Stimulated activated memory B cell treated with anti-CD40 and anti-IgM and Interleukin-4, amounts not matched to agents 10 μg/mL and 1 μg/mL and 100 μg/mL, for 72 hours (primary cell): ENCODE results near the gene ZCCHC7.

Source experiments
- ATAC-seq: fragments of 150-1000 bp; cut with Tn5 transposase; 2 replicates; pipeline ENCODE4 v1.10.0; 2021
- H3K27ac Mint-ChIP-seq: one replicate; pipeline ENCODE4 v1.8.0; 2022; ENCODE audit warnings: mild to moderate bottlenecking, mixed read lengths
- H3K27me3 Mint-ChIP-seq: one replicate; pipeline ENCODE4 v1.8.0; 2022; ENCODE audit warnings: mixed read lengths
- H3K36me3 Mint-ChIP-seq: one replicate; pipeline ENCODE4 v1.8.0; 2022; ENCODE audit warnings: mixed read lengths
- H3K4me1 Mint-ChIP-seq: one replicate; pipeline ENCODE4 v1.8.0; 2022; ENCODE audit warnings: mixed read lengths
- H3K4me3 Mint-ChIP-seq: one replicate; pipeline ENCODE4 v1.8.0; 2022; ENCODE audit warnings: mild to moderate bottlenecking, moderate library complexity, mixed read lengths
- H3K9me3 Mint-ChIP-seq: one replicate; pipeline ENCODE4 v1.8.0; 2022; ENCODE audit warnings: mixed read lengths

ZCCHC7 gene

GRCh38 chr9:37236822-37237221 lies 116.4 kb downstream of the ZCCHC7 start:
- ATAC-seq, result no peak
- peak overlapping the region; percentile 76 for H3K27ac Mint-ChIP-seq

GRCh38 chr9:37238122-37238521 lies 117.7 kb downstream of the ZCCHC7 start:
- no peaks in the 10 kb centered on the region for H3K27me3 Mint-ChIP-seq
- peaks cover 46% of the 10 kb centered on the region for H3K36me3 Mint-ChIP-seq
- H3K4me1 Mint-ChIP-seq, result peaks cover 52% of the 10 kb centered on the region
- H3K27ac Mint-ChIP-seq, result peak overlapping the region; percentile 76
- H3K4me3 Mint-ChIP-seq, result no peak overlapping the region
- H3K9me3 Mint-ChIP-seq, result peaks cover 3% of the 10 kb centered on the region
- no peak for ATAC-seq

More at GRCh38 chr9:37236822-37237221, 116.4 kb downstream of the ZCCHC7 start:
- Mint-ChIP-seq H3K4me1 (peaks cover 54% of the 10 kb centered on the region), H3K36me3 (peaks cover 46% of the 10 kb centered on the region), H3K9me3 (peaks cover 3% of the 10 kb centered on the region), H3K4me3 (no peak overlapping the region), H3K27me3 (no peaks in the 10 kb centered on the region)

- H3K4me3 Mint-ChIP-seq, result no peak overlapping the region
- H3K27me3 Mint-ChIP-seq, result no peaks in the 10 kb centered on the region
- peaks cover 50% of the 10 kb centered on the region for H3K4me1 Mint-ChIP-seq
- H3K27ac Mint-ChIP-seq, result no peak overlapping the region
- no peak for ATAC-seq
- H3K9me3 Mint-ChIP-seq, result no peaks in the 10 kb centered on the region
- H3K36me3 Mint-ChIP-seq, result peaks cover 35% of the 10 kb centered on the region
Observed at GRCh38 chr9:37239224-37239859, 119.0 kb downstream of the ZCCHC7 start.

GRCh38 chr9:37239921-37240320 lies 119.5 kb downstream of the ZCCHC7 start:
- H3K27ac Mint-ChIP-seq, result no peak overlapping the region
- H3K4me1 Mint-ChIP-seq, result peaks cover 50% of the 10 kb centered on the region
- peaks cover 32% of the 10 kb centered on the region for H3K36me3 Mint-ChIP-seq
- H3K9me3 Mint-ChIP-seq, result no peaks in the 10 kb centered on the region
- no peaks in the 10 kb centered on the region for H3K27me3 Mint-ChIP-seq
- no peak overlapping the region for H3K4me3 Mint-ChIP-seq
- no peak for ATAC-seq

GRCh38 chr9:37241340-37241739 lies 121.0 kb downstream of the ZCCHC7 start:
- no peaks in the 10 kb centered on the region for H3K27me3 Mint-ChIP-seq
- no peaks in the 10 kb centered on the region for H3K9me3 Mint-ChIP-seq
- peaks cover 47% of the 10 kb centered on the region for H3K4me1 Mint-ChIP-seq
- ATAC-seq, result no peak
- no peak overlapping the region for H3K4me3 Mint-ChIP-seq
- peaks cover 28% of the 10 kb centered on the region for H3K36me3 Mint-ChIP-seq
- H3K27ac Mint-ChIP-seq, result no peak overlapping the region

- Mint-ChIP-seq H3K27me3 (no peaks in the 10 kb centered on the region), H3K4me3 (no peak overlapping the region), H3K4me1 (peaks cover 42% of the 10 kb centered on the region), H3K27ac (no peak overlapping the region), H3K36me3 (peaks cover 25% of the 10 kb centered on the region), H3K9me3 (no peaks in the 10 kb centered on the region)
- ATAC-seq, result no peak
Observed at GRCh38 chr9:37242089-37242488, 121.7 kb downstream of the ZCCHC7 start.

DNA sequence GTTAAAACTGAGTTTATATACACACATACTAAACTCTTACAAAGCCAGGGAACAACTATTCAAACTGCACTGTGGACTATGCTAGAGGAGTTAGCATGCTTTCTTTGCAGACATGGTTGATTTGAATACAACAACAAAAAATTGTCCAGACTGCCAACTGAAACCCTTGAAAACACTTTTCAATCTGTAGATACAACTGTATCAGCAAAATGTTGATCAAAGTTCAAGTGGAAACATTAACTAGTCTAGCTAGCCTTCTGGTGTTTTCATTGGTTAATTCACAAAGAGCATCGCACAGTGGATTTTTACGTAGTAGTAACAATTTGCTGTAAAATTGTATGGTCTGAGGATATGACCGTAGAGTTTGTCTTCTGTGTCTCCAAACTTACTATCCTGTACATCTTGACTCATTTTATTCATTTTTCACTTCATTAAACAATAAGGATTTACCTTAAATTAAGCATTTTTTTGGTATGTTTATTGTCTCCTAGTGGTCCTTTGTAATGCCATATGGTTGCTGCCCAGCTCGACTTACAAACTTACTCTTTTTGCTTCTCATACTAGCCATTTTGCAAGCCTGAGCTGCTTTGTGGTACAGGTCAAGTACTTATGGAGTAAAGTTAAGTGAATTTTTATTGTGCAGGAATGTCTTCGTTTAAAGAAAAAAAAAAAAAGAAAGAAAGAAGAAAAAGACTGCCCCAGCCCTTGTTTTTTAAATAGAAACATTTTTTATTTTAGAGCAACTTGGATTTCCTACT lies 123.4 kb downstream of the ZCCHC7 start:
- Mint-ChIP-seq H3K9me3 (no peaks in the 10 kb centered on the region), H3K27me3 (no peaks in the 10 kb centered on the region), H3K36me3 (peaks cover 20% of the 10 kb centered on the region), H3K4me3 (no peak overlapping the region), H3K27ac (peak overlapping the region; percentile 64), H3K4me1 (peaks cover 34% of the 10 kb centered on the region)
- no peak for ATAC-seq

DNA sequence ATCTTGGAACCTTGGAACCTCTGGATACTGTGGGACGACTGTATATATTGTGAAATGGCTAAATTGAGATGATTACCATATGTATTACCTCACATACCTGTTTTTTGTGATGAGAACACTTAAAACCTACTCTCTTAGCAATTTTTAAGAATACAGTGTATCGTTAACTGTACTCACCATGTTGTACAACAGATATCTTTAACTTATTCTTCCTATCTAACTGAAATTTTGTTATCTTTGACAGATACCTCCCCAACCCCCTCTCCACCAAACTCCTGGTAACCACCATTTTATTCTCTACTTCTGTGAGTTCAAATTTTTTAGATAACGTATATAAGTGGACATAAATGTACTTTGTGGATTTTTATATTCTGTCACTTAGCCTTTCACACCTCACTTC lies 126.5 kb downstream of the ZCCHC7 start:
- H3K9me3 Mint-ChIP-seq, result no peaks in the 10 kb centered on the region
- H3K4me1 Mint-ChIP-seq, result peaks cover 46% of the 10 kb centered on the region
- no peaks in the 10 kb centered on the region for H3K27me3 Mint-ChIP-seq
- no peak overlapping the region for H3K4me3 Mint-ChIP-seq
- peaks cover 45% of the 10 kb centered on the region for H3K36me3 Mint-ChIP-seq
- peak overlapping the region; percentile 54 for H3K27ac Mint-ChIP-seq
- no peak for ATAC-seq

- H3K4me1 Mint-ChIP-seq, result peaks cover 44% of the 10 kb centered on the region
- no peaks in the 10 kb centered on the region for H3K27me3 Mint-ChIP-seq
- H3K9me3 Mint-ChIP-seq, result no peaks in the 10 kb centered on the region
- peaks cover 58% of the 10 kb centered on the region for H3K36me3 Mint-ChIP-seq
- ATAC-seq, result no peak
- H3K27ac Mint-ChIP-seq, result peak overlapping the region; percentile 43
- no peak overlapping the region for H3K4me3 Mint-ChIP-seq
Observed at GRCh38 chr9:37248651-37249163, 128.3 kb downstream of the ZCCHC7 start.

DNA sequence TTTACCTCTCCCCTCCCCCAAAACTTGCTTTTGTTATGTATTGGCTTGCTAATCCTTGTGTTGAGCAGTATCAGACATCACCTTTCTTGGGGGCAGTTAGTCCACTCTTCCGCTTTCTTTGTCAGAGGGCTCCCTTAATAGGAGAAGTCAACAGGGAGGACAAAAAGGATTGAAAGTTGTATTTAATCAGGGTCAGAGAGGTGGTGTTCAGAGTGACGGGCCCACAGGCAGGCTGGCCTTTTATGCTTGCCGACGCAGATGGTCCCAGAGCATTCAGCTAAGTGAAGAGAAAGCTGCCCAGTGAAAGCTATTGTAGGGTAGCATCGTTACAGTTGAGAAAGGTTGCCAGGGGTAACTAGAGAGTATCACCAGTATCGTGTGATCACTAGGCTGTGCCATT lies 131.1 kb downstream of the ZCCHC7 start:
- Mint-ChIP-seq H3K27me3 (no peaks in the 10 kb centered on the region), H3K27ac (peak overlapping the region; percentile 66)
- peak; percentile 71 for ATAC-seq

GRCh38 chr9:37253377-37253937 lies 133.1 kb downstream of the ZCCHC7 start:
- Mint-ChIP-seq H3K36me3 (peaks cover 56% of the 10 kb centered on the region), H3K4me1 (peaks cover 46% of the 10 kb centered on the region), H3K4me3 (no peak overlapping the region), H3K27me3 (no peaks in the 10 kb centered on the region), H3K9me3 (no peaks in the 10 kb centered on the region), H3K27ac (no peak overlapping the region)
- ATAC-seq, result no peak

More for the DNA sequence above, 131.1 kb downstream of the ZCCHC7 start:
- Mint-ChIP-seq H3K36me3 (peaks cover 59% of the 10 kb centered on the region), H3K4me3 (no peak overlapping the region), H3K9me3 (no peaks in the 10 kb centered on the region), H3K4me1 (peaks cover 47% of the 10 kb centered on the region)

DNA sequence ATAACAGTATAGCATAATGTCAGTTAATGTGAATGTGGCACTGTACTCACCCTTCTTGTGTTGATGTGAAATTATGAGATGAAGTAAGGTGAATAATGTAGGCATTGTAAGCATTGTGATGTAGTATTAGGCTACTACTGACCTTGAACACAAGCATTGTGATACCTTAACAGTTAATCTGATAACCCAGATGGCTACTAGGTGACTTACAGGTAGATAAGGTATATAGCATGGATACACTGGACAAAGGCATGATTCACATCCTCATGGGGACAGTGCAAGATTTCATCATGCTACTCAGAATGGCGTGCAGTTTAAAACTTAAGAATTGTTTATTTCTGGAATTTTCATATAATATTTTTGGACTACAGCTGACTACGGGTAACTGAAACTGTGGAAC lies 134.8 kb downstream of the ZCCHC7 start:
- H3K4me1 Mint-ChIP-seq, result peaks cover 43% of the 10 kb centered on the region
- H3K36me3 Mint-ChIP-seq, result peaks cover 50% of the 10 kb centered on the region
- no peaks in the 10 kb centered on the region for H3K27me3 Mint-ChIP-seq
- H3K27ac Mint-ChIP-seq, result no peak overlapping the region
- no peak overlapping the region for H3K4me3 Mint-ChIP-seq
- H3K9me3 Mint-ChIP-seq, result no peaks in the 10 kb centered on the region
- ATAC-seq, result no peak

DNA sequence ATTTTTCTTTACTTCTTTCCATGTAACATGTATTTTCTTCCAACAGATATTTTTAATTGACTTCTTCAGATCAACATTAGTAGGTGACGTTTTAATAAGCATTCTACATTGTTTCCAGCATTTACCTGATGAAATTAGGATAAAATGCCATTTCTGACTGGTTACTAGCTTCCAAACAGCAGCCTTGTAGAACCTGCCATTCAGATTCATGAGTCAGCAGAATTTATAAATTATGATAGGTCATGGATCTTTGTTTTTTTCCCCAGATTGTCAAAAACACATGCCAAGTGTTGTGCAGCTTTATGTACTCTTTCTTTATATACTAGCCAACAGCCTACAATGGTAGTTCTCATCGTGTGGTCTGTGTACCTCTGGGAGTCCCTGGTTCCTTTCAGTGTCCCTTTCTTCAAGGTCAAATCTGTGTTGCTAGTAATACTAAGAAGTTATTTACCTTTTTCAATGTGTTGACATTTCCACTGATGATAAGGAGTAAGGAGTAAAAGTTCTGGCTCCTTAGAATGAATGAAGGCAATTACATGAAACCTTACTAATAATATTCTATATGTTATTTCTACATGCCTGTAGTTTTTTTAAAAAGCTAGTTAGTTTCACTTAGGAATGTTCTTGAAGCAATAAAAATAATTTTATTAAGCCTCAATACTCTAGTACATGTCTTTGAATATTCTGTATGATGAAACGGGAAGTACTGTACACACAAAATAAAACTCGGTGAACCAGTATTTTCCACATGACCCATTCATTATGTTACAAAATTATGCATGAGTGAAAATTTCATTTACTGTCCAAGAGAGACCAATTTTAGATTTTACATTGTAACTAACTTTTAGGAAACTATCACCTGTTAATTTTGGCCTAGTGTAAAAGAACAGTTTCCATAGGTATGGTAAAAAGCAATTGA lies 135.8 kb downstream of the ZCCHC7 start:
- peaks cover 42% of the 10 kb centered on the region for H3K4me1 Mint-ChIP-seq
- ATAC-seq, result no peak
- H3K27ac Mint-ChIP-seq, result peak overlapping the region; percentile 74
- no peak overlapping the region for H3K4me3 Mint-ChIP-seq
- no peaks in the 10 kb centered on the region for H3K27me3 Mint-ChIP-seq
- H3K9me3 Mint-ChIP-seq, result no peaks in the 10 kb centered on the region
- H3K36me3 Mint-ChIP-seq, result peaks cover 54% of the 10 kb centered on the region

DNA sequence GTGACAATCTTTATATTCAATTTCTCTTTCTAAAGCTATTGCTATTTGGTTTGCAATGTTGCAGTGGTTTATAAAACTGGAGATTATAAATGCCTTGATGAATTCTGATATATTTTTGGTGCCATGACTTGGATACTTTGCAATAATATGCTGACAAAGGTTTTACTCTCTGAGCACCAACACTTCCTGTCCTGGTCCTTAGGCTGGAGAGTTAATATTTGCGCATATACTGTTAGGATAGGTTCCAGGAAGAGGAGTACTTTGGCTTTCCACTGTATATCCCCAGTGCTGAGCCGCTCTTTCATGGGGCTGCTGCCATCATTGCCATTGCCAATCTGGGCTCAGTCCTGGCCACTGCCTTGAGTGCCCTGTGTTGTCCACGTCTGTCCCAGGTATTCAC lies 139.6 kb downstream of the ZCCHC7 start:
- ATAC-seq, result no peak
- H3K27me3 Mint-ChIP-seq, result no peaks in the 10 kb centered on the region

DNA sequence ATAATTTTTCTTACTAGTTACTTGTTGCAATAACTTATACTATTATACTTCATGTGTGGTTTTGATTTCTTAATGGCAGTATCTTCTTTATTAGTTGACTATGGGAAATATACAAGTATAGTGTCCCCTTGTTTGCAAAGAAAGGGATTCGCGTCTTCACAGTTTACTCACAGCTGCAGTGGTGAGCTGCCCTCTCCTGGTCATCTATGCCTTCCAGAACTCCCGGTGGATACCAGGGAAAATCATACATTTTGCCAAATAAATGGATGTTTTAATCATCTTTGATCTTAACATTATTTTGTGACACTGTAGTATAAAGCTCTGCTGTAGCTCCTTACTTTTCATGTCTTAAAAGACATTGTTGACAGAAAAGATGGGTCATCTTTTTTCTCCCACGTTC lies 142.0 kb downstream of the ZCCHC7 start:
- Mint-ChIP-seq H3K4me1 (peaks cover 46% of the 10 kb centered on the region), H3K4me3 (no peak overlapping the region)

More for the DNA sequence above, 139.6 kb downstream of the ZCCHC7 start:
- Mint-ChIP-seq H3K4me3 (no peak overlapping the region), H3K27ac (no peak overlapping the region), H3K9me3 (no peaks in the 10 kb centered on the region), H3K36me3 (peaks cover 43% of the 10 kb centered on the region), H3K4me1 (peaks cover 57% of the 10 kb centered on the region)

More for the DNA sequence above, 142.0 kb downstream of the ZCCHC7 start:
- Mint-ChIP-seq H3K36me3 (peaks cover 46% of the 10 kb centered on the region), H3K9me3 (no peaks in the 10 kb centered on the region), H3K27ac (no peak overlapping the region), H3K27me3 (no peaks in the 10 kb centered on the region)
- no peak for ATAC-seq
